Thoracic aorta (tissue), 2 donors: Measurements from ENCODE around the gene AGPAT3. TPM values are rescaled to one million over a fixed set of nuclear protein-coding genes. Genes with fewer than 3 reads are reported as not detected.

Experiments
- ATAC-seq: fragments of 150-250 bp; one replicate; pipeline ENCODE4 v1.8.0; 2017; ENCODE audit warnings: low read depth; ENCODE audit not compliant: insufficient number of reproducible peaks, low FRiP score
- DNase-seq: peaks from one replicate; pipeline ENCODE4 v3.0.0-alpha.2; 2020; ENCODE audit warnings: low spot score
- H3K27ac ChIP-seq, 2 donors: fragments of 200-600 bp; sonication (generic); 1 replicate in 1 of 2; 2 replicates in 1 of 2; pipeline ENCODE4 v1.5.1; 2016; ENCODE audit warnings: mild to moderate bottlenecking in 2 of 2, moderate library complexity in 2 of 2
- H3K27me3 ChIP-seq: fragments of 200-600 bp; sonication (generic); replicated peaks from 2 replicates; pipeline ENCODE4 v1.6.0; 2016; ENCODE audit warnings: mild to moderate bottlenecking; ENCODE audit not compliant: insufficient read depth
- H3K36me3 ChIP-seq: fragments of 200-600 bp; sonication (generic); one replicate; pipeline ENCODE4 v1.5.1; 2016
- H3K4me1 ChIP-seq, 2 donors: fragments of 200-600 bp; sonication (generic); 1 replicate in 1 of 2; 2 replicates in 1 of 2; pipeline versions ENCODE4 v1.5.1 to v1.6.0; 2016; ENCODE audit warnings: low read depth in 2 of 2, mild to moderate bottlenecking in 1 of 2; ENCODE audit not compliant: control insufficient read depth in 1 of 2
- H3K4me3 ChIP-seq: fragments of 200-600 bp; sonication (generic); 2 replicates; pipeline ENCODE4 v1.5.1; 2016; ENCODE audit warnings: mild to moderate bottlenecking
- H3K9me3 ChIP-seq: fragments of 200-600 bp; sonication (generic); 2 replicates; pipeline ENCODE4 v1.5.1; 2016
- total RNA-seq, 2 donors: library from RNA; depleted of rRNA; stranded (reverse); fragments of >200 nt; gene quantifications; one replicate each; pipeline versions ENCODE4 v1.1.0 to v1.2.3, GENCODE V29; 2016
- TF ChIP-seq, protein P1 (sequence below): fragments of 200-600 bp; sonication (generic); IDR thresholded peaks from one replicate; pipeline ENCODE4 v1.5.1; 2019; ENCODE audit warnings: antibody characterized with exemption

Gene AGPAT3
- total RNA-seq, 2 donors from 2014 or later: 32.8 to 37.9 TPM

DNA sequence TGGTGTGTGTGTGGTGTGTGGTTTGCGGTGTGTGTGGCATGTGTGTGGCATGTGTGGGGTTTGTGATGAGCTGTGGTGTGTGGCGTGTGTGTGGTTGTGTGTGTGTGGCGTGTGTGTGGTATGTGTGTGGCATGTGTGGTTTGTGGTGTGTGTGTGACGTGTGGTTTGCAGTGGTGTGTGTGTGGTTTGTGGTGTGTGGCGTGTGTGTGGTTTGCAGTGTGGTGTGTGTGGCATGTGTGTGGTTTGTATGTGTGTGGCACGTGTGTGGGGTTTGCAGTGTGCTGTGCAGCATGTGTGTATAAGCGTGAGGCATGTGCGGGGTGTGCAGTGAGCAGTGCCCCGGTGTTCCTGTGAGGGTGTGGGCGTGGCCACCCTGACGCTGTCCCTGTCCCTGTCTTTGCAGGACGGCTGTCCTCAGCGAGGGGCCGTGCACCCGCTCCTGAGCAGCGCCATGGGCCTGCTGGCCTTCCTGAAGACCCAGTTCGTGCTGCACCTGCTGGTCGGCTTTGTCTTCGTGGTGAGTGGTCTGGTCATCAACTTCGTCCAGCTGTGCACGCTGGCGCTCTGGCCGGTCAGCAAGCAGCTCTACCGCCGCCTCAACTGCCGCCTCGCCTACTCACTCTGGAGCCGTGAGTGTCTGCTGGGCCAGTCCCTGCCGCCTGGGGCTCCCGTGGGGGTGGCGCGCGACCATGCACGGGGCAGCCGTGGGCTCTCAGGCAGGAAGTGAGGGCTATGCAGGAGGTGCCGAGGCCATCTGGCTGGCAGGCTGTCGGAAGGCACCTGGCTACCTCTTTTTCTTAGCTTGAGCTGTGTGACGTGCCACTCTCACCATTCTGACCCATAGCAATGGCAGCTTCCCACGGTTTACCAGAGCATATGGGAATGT is 94.5 kb downstream of the AGPAT3 start:
- no peaks in the 10 kb centered on the region for H3K4me1 ChIP-seq
- no peak overlapping the region for H3K27ac ChIP-seq
- TF ChIP-seq, protein P1, sequence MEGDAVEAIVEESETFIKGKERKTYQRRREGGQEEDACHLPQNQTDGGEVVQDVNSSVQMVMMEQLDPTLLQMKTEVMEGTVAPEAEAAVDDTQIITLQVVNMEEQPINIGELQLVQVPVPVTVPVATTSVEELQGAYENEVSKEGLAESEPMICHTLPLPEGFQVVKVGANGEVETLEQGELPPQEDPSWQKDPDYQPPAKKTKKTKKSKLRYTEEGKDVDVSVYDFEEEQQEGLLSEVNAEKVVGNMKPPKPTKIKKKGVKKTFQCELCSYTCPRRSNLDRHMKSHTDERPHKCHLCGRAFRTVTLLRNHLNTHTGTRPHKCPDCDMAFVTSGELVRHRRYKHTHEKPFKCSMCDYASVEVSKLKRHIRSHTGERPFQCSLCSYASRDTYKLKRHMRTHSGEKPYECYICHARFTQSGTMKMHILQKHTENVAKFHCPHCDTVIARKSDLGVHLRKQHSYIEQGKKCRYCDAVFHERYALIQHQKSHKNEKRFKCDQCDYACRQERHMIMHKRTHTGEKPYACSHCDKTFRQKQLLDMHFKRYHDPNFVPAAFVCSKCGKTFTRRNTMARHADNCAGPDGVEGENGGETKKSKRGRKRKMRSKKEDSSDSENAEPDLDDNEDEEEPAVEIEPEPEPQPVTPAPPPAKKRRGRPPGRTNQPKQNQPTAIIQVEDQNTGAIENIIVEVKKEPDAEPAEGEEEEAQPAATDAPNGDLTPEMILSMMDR: no peak
- no peaks in the 10 kb centered on the region for H3K27me3 ChIP-seq
- no peak for DNase-seq
- H3K9me3 ChIP-seq: no peaks in the 10 kb centered on the region
- no peak overlapping the region for H3K4me3 ChIP-seq
- H3K36me3 ChIP-seq: peaks cover 18% of the 10 kb centered on the region
- ATAC-seq: no peak

DNA sequence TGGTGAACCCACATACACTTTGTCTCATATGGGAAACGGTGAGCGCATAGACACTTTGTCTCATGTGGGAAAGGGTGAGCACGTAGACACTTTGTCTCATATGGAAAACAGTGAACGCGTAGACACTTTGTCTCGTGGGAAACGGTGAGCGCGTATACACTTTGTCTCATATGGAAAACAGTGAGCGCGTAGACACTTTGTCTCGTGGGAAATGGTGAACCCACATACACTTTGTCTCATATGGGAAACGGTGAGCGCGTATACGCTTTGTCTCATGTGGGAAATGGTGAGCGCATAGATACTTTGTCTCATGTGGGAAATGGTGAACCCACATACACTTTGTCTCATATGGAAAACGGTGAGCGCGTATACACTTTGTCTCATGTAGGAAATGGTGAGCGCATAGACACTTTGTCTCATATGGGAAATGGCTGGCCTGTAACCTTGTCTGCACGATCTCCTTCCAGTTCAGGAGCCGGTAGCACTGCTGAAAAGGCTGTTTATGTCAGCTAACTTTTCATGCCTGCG is 96.4 kb downstream of the AGPAT3 start:
- H3K36me3 ChIP-seq: peaks cover 18% of the 10 kb centered on the region
- H3K27me3 ChIP-seq: no peaks in the 10 kb centered on the region
- TF ChIP-seq, protein P1: no peak
- no peak overlapping the region for H3K4me3 ChIP-seq
- H3K27ac ChIP-seq: no peak overlapping the region
- H3K4me1 ChIP-seq: no peaks in the 10 kb centered on the region
- ATAC-seq (no peak), DNase-seq (no peak)
- H3K9me3 ChIP-seq: no peaks in the 10 kb centered on the region

DNA sequence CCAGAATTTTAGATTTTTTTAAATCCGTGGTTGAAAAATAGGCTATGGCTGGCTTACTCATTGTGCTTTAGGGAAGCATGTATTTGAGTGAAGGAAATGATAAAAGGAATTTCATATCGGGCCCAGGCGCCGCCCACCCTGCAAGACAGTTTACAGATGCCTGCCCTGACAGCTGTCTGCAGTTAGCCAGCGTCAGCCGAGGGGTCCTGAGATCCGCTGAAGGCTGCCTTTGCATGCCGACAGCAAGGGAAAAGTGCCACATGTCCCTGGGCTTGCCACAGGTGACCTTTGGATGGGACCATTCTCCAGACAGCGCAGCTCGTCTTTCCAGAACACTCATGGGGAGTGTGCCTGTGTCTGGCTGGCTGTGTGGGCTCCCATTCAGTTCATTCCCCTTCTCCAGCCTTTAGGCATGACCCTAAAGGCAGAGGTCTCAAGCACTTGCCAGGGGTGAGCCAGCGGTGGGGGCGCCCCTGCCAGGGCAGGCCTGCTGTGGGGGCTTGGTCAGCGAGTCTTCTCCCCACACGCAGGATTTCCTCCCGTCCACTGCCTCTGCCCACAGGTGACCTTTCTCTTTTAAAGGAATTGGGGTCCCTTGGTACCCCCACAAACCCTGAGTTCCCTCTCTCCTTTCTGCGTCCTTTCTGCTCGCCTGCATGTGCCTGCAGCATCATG is 101.0 kb downstream of the AGPAT3 start:
- H3K27me3 ChIP-seq: no peaks in the 10 kb centered on the region
- TF ChIP-seq, protein P1: no peak
- no peak overlapping the region for H3K4me3 ChIP-seq
- DNase-seq (no peak), ATAC-seq (no peak)
- no peak overlapping the region for H3K27ac ChIP-seq
- H3K36me3 ChIP-seq: peaks cover 16% of the 10 kb centered on the region
- H3K9me3 ChIP-seq: no peaks in the 10 kb centered on the region
- H3K4me1 ChIP-seq: no peaks in the 10 kb centered on the region

DNA sequence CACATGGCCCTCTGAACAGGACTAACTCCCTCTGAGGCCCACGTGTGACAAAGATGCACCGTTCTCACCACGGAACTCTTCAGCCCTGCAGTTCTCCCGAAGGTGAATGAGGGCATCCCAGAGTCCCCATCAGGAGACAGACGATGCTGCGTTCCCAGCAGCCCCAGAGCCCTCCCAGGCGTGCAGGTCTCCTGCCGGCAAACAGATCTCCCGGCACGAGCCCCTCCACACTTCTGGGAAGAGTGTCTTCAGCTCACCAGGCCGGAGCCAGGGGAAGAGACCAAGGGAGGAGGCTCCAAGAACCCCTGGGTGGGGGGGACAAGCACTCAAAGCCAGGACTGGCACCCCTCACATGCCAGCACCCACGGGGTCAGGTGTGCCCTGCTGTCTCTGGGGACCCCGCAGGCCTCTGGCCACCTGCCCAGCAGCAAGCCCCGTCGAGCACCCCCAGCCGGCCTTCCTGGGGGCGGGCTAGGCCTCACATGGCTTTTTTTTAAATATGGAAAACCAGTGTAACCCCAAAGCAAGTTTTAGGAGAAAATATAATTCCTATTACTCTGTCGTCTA is 102.0 kb downstream of the AGPAT3 start:
- peaks cover 17% of the 10 kb centered on the region for H3K36me3 ChIP-seq
- H3K27me3 ChIP-seq: no peaks in the 10 kb centered on the region
- TF ChIP-seq, protein P1: no peak
- no peaks in the 10 kb centered on the region for H3K9me3 ChIP-seq
- no peaks in the 10 kb centered on the region for H3K4me1 ChIP-seq
- no peak overlapping the region for H3K4me3 ChIP-seq
- H3K27ac ChIP-seq: no peak overlapping the region
- DNase-seq (no peak), ATAC-seq (no peak)

DNA sequence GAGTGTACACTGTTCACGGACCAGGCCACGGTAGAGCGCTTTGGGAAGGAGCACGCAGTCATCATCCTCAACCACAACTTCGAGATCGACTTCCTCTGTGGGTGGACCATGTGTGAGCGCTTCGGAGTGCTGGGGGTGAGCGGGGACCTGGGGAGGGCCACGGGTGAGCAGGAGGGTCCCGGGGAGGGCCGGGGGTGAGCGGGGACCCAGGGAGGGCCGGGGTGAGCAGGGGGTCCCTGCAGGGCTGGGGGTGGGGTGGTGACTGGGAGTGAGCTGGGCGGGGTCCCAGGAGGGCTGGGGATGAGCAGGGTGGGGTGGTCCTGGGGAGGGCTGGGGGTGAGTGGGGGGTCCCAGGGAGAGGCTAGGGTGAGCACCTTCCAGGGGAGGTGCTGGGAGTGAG is 103.0 kb downstream of the AGPAT3 start:
- TF ChIP-seq, protein P1: no peak
- Histone ChIP-seq H3K4me1 (no peaks in the 10 kb centered on the region), H3K4me3 (no peak overlapping the region), H3K9me3 (no peaks in the 10 kb centered on the region), H3K27ac (no peak overlapping the region), H3K27me3 (no peaks in the 10 kb centered on the region), H3K36me3 (peaks cover 17% of the 10 kb centered on the region)
- ATAC-seq (no peak), DNase-seq (no peak)
